NCI-H2081 treated with DMSO at 0.1 percent for 48 hours (cell line): ENCODE measurements around the gene OPRM1.
"Not testable (repeated sequence)": the region's sequence is repeated elsewhere in the genome, so short reads cannot be mapped to it uniquely, and the experiment has no call there.

Experiments used
- DNase-seq: peaks from one replicate; lab custom pipeline; 2025; lab: John Stamatoyannopoulos, UW

The OPRM1 gene

DNA sequence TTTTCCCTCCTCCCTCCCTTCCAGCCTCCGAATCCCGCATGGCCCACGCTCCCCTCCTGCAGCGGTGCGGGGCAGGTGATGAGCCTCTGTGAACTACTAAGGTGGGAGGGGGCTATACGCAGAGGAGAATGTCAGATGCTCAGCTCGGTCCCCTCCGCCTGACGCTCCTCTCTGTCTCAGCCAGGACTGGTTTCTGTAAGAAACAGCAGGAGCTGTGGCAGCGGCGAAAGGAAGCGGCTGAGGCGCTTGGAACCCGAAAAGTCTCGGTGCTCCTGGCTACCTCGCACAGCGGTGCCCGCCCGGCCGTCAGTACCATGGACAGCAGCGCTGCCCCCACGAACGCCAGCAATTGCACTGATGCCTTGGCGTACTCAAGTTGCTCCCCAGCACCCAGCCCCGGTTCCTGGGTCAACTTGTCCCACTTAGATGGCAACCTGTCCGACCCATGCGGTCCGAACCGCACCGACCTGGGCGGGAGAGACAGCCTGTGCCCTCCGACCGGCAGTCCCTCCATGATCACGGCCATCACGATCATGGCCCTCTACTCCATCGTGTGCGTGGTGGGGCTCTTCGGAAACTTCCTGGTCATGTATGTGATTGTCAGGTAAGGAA is at the start of gene OPRM1:
Gene OPRM1, plus strand, starts transcription at position 10 of the 612 bp plus-strand sequence. Its CDS starts 305 bp downstream, at position 315.
- DNase-seq: no peak

GRCh38 chr6:153989989-153990388 is 49.1 kb upstream of the OPRM1 start:
- no peak for DNase-seq

- DNase-seq: no peak
Measured at GRCh38 chr6:153994004-153994403, 45.0 kb upstream of the OPRM1 start.

DNA sequence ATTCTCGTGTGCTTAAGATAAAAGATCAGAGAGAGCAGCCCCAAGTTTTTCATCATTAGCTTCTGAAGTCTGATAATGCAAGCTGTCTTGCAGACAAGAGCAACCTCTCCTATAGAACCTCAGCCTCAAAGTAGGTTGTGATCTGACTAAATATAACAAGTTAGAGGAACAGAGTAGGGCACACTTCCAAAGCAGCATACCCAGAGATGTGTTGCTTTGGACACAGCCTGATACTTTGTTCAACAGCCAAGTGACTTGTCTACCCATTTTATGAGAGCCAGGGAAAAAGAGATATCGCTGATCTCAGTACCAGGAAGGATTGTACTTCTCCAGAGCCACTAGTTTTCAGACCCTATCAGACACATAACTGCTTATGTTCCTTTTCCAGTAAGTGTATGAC is 44.2 kb upstream of the OPRM1 start:
- no peak for DNase-seq

DNA sequence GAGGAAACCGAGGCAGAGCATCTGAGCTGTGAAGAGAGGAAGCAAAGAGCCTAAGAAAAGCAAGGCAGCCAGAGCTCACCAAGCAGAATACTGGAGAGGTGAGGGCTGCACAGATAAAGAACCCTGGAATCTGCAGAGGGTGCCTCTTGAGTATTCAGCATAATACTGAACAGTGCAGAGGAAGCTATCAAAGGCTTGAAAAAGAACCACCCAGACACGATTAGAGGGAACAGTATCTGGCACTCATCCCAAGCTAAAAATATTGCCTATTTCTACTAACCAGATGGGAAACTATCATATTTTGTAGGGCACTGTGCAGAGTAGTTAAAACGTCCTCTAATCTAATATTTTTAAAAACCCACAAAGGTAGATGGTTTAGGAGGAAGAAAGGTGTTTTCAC is 41.8 kb upstream of the OPRM1 start:
- no peak for DNase-seq

- no peak for DNase-seq
Measured at GRCh38 chr6:154001494-154002285, 37.4 kb upstream of the OPRM1 start.

DNA sequence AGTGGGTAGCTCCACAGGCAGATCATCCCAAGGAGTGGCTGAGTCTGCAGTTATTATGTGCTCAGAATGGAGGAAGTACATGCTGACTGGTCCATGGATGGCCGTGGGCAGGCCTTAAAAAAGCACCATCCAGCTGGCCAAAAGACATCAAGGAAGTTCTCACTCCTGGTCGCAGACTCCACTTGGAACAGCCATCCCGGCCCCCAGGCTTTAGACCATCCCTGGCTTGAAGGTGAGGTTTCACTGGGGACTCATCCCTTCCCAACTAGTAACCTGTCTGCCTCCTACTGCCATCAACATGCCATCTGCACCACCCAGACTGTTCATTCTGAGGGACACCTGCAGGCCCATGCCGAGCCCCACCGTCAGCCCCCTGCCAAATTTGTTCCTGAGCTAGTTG is 36.1 kb upstream of the OPRM1 start:
- no peak for DNase-seq

DNA sequence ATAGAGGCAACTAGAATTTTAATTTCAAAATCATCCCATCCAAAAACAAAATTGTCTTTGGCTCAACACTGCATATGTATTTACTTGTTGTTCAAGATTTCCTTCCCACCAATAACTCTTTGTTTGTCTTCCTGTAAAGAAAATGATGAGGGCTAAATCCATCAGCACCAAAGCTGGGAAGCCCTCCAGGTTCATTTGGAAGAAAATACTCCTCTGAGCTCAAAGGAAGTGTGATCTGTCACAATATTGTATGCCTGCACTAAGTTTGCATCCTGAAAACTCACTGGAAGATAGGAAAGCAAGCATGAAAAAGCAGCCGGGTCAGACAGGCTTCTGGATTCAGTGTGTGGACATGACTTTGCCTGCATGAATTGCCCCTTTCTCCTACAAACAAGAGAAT is 28.7 kb upstream of the OPRM1 start:
- no peak for DNase-seq

GRCh38 chr6:154012852-154013251 is 26.2 kb upstream of the OPRM1 start:
- no peak for DNase-seq

DNA sequence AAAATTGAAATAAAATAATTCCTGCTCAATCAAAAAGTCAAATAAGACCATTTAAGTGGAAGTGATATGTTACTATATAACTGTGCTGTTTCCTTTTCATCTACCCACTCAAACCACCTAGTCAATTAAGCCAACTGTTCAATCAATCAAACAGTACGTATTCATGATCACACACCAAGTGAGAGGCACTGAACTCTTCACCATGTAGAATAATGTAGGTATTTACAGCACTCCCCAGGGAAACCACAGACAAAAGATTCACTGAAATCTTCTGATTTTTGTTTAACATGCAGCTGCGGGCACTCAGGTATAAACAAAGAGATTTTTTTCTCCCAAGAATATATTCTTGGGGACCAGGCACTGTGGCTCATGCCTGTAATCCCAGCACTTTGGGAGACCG is 21.3 kb upstream of the OPRM1 start:
- DNase-seq: no peak

DNA sequence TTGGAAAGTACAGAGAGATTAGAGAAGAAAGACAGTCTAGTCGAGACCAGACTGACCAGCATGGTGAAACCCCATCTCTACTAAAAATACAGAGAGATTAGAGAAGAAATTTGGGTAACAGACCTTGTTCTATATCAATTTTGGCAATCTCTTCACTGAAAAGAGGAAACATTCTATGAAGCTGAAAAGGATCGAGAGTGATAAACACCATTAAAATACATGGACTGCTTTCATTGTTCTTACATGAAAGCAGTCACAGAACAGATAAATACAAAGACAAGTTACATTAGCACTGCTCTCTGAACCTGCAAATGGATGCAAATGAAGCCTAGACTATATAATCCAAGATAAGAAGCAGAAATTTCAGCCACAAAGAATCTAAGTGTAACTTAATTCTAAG is 8.4 kb upstream of the OPRM1 start:
- no peak for DNase-seq

GRCh38 chr6:154041001-154041400 is 2.0 kb downstream of the OPRM1 start:
- DNase-seq: no peak

DNA sequence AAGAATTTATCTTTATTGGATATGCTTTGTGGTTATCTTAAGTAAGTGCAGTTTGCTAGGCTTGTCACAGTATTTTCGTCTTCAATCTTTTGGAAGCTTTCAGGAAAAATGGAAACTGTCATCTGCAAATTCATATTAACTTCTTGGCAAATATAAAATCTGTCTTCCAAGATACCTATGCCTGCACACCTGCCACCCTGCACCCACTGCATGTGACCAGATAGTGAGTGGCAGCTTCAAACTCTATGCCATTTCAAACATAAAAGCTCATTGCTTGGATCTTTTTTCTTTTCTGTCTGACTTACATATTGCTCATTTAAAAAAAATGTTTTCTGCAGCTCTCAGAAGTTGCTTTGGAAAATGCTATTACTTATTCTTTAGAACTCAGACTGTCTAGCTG is 14.1 kb downstream of the OPRM1 start:
- DNase-seq: no peak

- no peak for DNase-seq
Measured at GRCh38 chr6:154056536-154056935, 17.5 kb downstream of the OPRM1 start.

GRCh38 chr6:154057098-154057497 is 18.1 kb downstream of the OPRM1 start:
- no peak for DNase-seq

- no peak for DNase-seq
Measured at GRCh38 chr6:154058963-154059680, 20.1 kb downstream of the OPRM1 start.

DNA sequence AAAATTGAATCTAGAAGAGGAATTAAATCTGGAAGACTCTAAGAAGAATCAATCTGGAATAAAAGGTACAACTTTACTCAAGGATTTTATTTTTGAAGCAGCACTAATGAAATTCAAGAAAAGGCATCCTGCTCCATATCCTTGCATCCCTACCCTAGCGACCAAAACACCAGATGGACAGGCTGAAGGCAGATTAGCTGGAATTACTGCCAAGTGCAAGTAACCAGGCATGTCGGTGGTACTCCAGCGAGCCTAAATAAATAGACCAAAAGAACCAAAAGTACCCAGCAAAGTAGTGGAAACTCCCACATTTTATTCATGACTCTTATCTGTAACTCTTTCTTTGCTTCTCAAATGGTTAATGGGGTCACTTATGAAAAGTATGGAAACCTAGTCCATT is 21.0 kb downstream of the OPRM1 start:
- no peak for DNase-seq

DNA sequence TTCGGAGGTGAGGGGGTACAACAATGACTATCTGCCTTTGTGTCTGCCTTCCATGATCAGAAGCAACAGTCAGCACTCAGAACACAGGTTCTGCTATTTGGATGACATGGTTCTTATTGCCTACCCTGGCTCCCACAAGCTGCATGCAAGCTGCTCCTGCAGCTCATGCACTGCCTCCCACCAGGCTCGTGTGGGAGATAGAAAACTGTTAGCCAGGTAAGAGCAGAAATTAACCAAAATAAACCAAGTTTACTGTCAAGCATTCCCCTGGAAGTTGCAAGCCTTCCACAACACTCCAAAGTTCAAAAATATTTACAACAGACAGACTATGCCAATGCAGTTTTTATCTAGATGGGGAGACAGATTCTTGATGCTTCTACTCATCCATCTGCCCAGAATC is 31.0 kb downstream of the OPRM1 start:
- DNase-seq: no peak

DNA sequence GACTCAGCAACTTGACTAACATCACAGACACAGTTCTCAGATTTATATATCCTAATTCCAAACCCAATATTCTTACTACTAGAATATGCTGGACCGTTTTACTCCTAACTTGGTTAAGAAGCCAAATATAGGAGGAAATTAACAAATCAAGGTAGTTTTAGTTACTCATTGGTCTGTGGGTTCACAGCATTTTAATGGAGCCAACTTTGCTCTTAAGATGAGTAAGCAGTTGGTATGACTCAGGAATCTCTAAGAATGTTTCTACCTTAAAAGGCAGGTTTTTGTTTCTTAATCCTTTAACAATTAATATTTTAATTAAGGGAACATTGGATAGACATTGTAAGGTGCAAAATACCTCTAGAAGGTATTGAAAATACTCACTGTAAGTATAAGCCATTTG is 31.6 kb downstream of the OPRM1 start:
- no peak for DNase-seq

DNA sequence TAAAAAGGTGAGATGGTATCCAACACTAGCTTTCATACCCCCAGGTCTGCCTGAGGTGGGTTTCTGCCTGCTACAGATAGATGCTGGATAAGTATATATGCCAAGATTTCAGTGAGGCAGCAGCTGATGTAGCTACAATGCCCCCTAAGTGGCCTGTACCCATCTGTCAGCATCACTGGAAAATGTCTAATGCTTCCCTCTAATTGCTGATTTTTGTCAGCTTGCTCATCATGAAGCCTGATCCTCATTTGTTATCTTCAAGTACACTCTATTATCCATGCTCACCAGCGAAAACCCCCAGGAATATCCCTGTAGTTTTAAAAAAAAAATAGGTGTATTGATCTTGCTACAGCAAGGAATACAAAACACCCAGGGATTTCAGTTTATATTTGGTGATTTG is 32.2 kb downstream of the OPRM1 start:
- no peak for DNase-seq

DNA sequence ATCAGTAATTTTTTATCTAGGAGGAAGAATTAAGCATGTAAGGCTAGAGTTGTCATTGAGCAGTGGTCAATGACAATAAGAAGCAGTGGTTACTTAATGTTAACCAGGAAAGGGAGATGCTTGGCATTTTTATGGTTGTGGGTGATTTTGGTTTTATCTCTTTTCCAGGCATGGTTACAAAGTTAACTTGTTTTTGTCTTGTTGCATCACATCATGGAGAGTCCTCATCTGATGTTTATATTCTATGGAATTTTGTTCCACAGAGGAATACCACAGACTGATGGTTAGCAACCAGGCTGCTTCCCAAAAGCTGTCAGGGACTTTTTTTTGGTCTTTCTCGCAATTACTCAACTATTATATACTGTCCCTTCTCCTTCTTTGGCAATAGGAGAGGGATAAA is 32.7 kb downstream of the OPRM1 start:
- no peak for DNase-seq

DNA sequence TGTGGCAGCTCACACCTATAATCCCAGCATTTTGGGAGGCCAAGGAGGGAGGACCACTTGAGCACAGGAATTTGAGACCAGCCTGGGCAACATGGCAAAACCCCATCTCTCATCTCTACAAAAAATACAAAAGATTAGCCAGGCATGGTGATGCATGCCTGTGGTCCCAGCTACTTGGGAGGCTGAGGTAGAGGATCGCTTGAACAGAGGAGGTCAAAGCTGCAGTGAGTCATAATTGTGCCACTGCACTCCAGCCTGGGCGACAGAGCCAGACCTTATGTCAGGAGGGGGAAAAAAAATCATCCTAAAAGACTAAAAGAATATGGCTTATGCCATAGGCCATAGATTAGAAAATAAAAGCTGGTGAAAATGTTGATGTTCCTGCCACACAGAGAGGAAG is 39.6 kb downstream of the OPRM1 start:
- DNase-seq: not testable (repeated sequence)
